Measurements from ENCODE around the gene FAM114A1. TPM values are rescaled to one million over a fixed set of nuclear protein-coding genes. Genes with fewer than 3 reads are reported as not detected.

The FAM114A1 gene
- total RNA-seq, 1 donor from 2014 or later = 11.3 TPM

GRCh38 chr4:38858097-38858420, 9.5 kb upstream of the FAM114A1 start:
- Mint-ChIP-seq H3K4me1 (peaks cover 24% of the 10 kb centered on the region), H3K9me3 (no peaks in the 10 kb centered on the region), H3K4me3 (no peak overlapping the region), H3K27me3 (ENCODE audit: low read depth) (peaks cover 2% of the 10 kb centered on the region), H3K27ac (ENCODE audit: unreplicated experiment) (no peak overlapping the region), H3K36me3 (ENCODE audit: low read depth) (no peaks in the 10 kb centered on the region)
- no peak for TF ChIP-seq CTCF (conservative IDR thresholded peaks at IDR 0.05)
- no peak for DNase-seq (ENCODE audit: low read depth, low spot score)

GRCh38 chr4:38859501-38859900, 8.1 kb upstream of the FAM114A1 start:
- no peak for DNase-seq (ENCODE audit: low read depth, low spot score)
- no peak overlapping the region for H3K4me3 Mint-ChIP-seq
- H3K36me3 Mint-ChIP-seq (ENCODE audit: low read depth) = no peaks in the 10 kb centered on the region
- TF ChIP-seq CTCF (conservative IDR thresholded peaks at IDR 0.05) = no peak
- no peak overlapping the region for H3K27ac Mint-ChIP-seq (ENCODE audit: unreplicated experiment)
- H3K9me3 Mint-ChIP-seq = no peaks in the 10 kb centered on the region
- peaks cover 24% of the 10 kb centered on the region for H3K4me1 Mint-ChIP-seq
- H3K27me3 Mint-ChIP-seq (ENCODE audit: low read depth) = peaks cover 5% of the 10 kb centered on the region

- H3K4me3 Mint-ChIP-seq = no peak overlapping the region
- TF ChIP-seq CTCF (conservative IDR thresholded peaks at IDR 0.05) = peak; percentile 75
- H3K27me3 Mint-ChIP-seq (ENCODE audit: low read depth) = peaks cover 5% of the 10 kb centered on the region
- H3K9me3 Mint-ChIP-seq = no peaks in the 10 kb centered on the region
- peaks cover 20% of the 10 kb centered on the region for H3K4me1 Mint-ChIP-seq
- peak; percentile 14 for DNase-seq (ENCODE audit: low read depth, low spot score)
- no peaks in the 10 kb centered on the region for H3K36me3 Mint-ChIP-seq (ENCODE audit: low read depth)
- H3K27ac Mint-ChIP-seq (ENCODE audit: unreplicated experiment) = no peak overlapping the region
These were observed 6.7 kb upstream of the FAM114A1 start for GRCh38 chr4:38860788-38861424.

- peaks cover 5% of the 10 kb centered on the region for H3K27me3 Mint-ChIP-seq (ENCODE audit: low read depth)
- H3K4me3 Mint-ChIP-seq = no peak overlapping the region
- H3K4me1 Mint-ChIP-seq = peaks cover 11% of the 10 kb centered on the region
- no peaks in the 10 kb centered on the region for H3K36me3 Mint-ChIP-seq (ENCODE audit: low read depth)
- H3K27ac Mint-ChIP-seq (ENCODE audit: unreplicated experiment) = no peak overlapping the region
- no peak for TF ChIP-seq CTCF (conservative IDR thresholded peaks at IDR 0.05)
- no peaks in the 10 kb centered on the region for H3K9me3 Mint-ChIP-seq
- DNase-seq (ENCODE audit: low read depth, low spot score) = no peak
These were observed 5.8 kb upstream of the FAM114A1 start for GRCh38 chr4:38861791-38862190.

- DNase-seq (ENCODE audit: low read depth, low spot score) = no peak
- Mint-ChIP-seq H3K27me3 (ENCODE audit: low read depth) (peaks cover 10% of the 10 kb centered on the region), H3K4me3 (peak overlapping the region; percentile 56), H3K36me3 (ENCODE audit: low read depth) (no peaks in the 10 kb centered on the region), H3K9me3 (no peaks in the 10 kb centered on the region), H3K27ac (ENCODE audit: unreplicated experiment) (no peak overlapping the region), H3K4me1 (peaks cover 25% of the 10 kb centered on the region)
- TF ChIP-seq CTCF (conservative IDR thresholded peaks at IDR 0.05) = no peak
These were observed 2.2 kb upstream of the FAM114A1 start for GRCh38 chr4:38865445-38865844.
